Right renal cortex interstitium (tissue), 3 donors: Measurements from ENCODE around the gene MGAT5B. TPM values are rescaled to one million over a fixed set of nuclear protein-coding genes. Genes with fewer than 3 reads are reported as not detected.

Experiments used
- DNase-seq, 3 donors: peaks; one replicate each; pipeline ENCODE4 v3.0.0-alpha.2; 2013; ENCODE audit warnings: low read depth in 3 of 3, low spot score in 2 of 3
- polyA plus RNA-seq, 3 donors: library from polyadenylated mRNA; unstranded; fragments of 120-200 nt; gene quantifications; one replicate each; pipeline ENCODE4 v1.2.1, GENCODE V29; 2013; ENCODE audit not compliant: insufficient read length in 3 of 3

Gene MGAT5B
- polyA plus RNA-seq, 3 donors: 1.1 to 1.3 (median 1.1) TPM

- DNase-seq: no peak
Measured at GRCh38 chr17:76879254-76879653, 11.1 kb downstream of the MGAT5B start.

- DNase-seq: no peak
Measured at GRCh38 chr17:76879691-76880090, 11.5 kb downstream of the MGAT5B start.

- no peak for DNase-seq
Measured at GRCh38 chr17:76880268-76880667, 12.1 kb downstream of the MGAT5B start.

GRCh38 chr17:76880971-76881370, 12.8 kb downstream of the MGAT5B start:
- DNase-seq: no peak

GRCh38 chr17:76881408-76881807, 13.2 kb downstream of the MGAT5B start:
- DNase-seq: no peak

GRCh38 chr17:76881966-76882365, 13.8 kb downstream of the MGAT5B start:
- no peak for DNase-seq

- no peak for DNase-seq
Measured at GRCh38 chr17:76883744-76884525, 15.7 kb downstream of the MGAT5B start.

GRCh38 chr17:76884995-76885893, 17.0 kb downstream of the MGAT5B start:
- DNase-seq: no peak

GRCh38 chr17:76885894-76886290, 17.7 kb downstream of the MGAT5B start:
- DNase-seq: no peak

- no peak for DNase-seq
Measured at GRCh38 chr17:76886395-76886794, 18.2 kb downstream of the MGAT5B start.

GRCh38 chr17:76887802-76888201, 19.6 kb downstream of the MGAT5B start:
- DNase-seq: no peak

- no peak for DNase-seq
Measured at GRCh38 chr17:76888661-76889060, 20.5 kb downstream of the MGAT5B start.

- DNase-seq: no peak
Measured at GRCh38 chr17:76889323-76889722, 21.1 kb downstream of the MGAT5B start.

- DNase-seq: no peak
Measured at GRCh38 chr17:76892329-76892728, 24.1 kb downstream of the MGAT5B start.

- no peak for DNase-seq
Measured at GRCh38 chr17:76893623-76894334, 25.6 kb downstream of the MGAT5B start.

GRCh38 chr17:76894842-76895241, 26.6 kb downstream of the MGAT5B start:
- no peak for DNase-seq

- DNase-seq: no peak
Measured at GRCh38 chr17:76897023-76897422, 28.8 kb downstream of the MGAT5B start.

- no peak for DNase-seq
Measured at GRCh38 chr17:76899414-76899813, 31.2 kb downstream of the MGAT5B start.

- DNase-seq: no peak
Measured at GRCh38 chr17:76900723-76901122, 32.5 kb downstream of the MGAT5B start.

- no peak for DNase-seq
Measured at GRCh38 chr17:76901542-76902197, 33.5 kb downstream of the MGAT5B start.

- no peak for DNase-seq
Measured at GRCh38 chr17:76902476-76902875, 34.3 kb downstream of the MGAT5B start.
